ENCODE measurements around the gene CCNE1. TPM values are rescaled to one million over a fixed set of nuclear protein-coding genes. Genes with fewer than 3 reads are reported as not detected.

The CCNE1 gene
- total and polyA plus RNA-seq, 2 experiments from 2014 or later, result 26.1 to 38.3 TPM

- TF ChIP-seq ZNF114 (CRISPR knock-in tag; IDR thresholded peaks at IDR 0.05) (no peak), CTCF (conservative IDR thresholded peaks at IDR 0.05; ENCODE audit: low read depth in 2 of 2) (peak; percentile 70 to 71)
These were observed 39.9 kb upstream of the CCNE1 start for GRCh38 chr19:29771708-29772414.

GRCh38 chr19:29772696-29773095 is 39.1 kb upstream of the CCNE1 start:
- H3K27ac ChIP-seq (ENCODE audit: low read depth), result no peak overlapping the region
- Mint-ChIP-seq H3K4me3 (no peak overlapping the region), H3K9me3 (no peaks in the 10 kb centered on the region), H3K27ac (no peak overlapping the region), H3K36me3 (ENCODE audit: low read depth) (no peaks in the 10 kb centered on the region), H3K4me1 (peaks cover 16% of the 10 kb centered on the region), H3K27me3 (ENCODE audit: insufficient read depth, low read depth, poor library complexity) (peaks cover 18% of the 10 kb centered on the region)
- H2AFZ ChIP-seq, result no peak overlapping the region
- DNase-seq (ENCODE audit: low spot score) (no peak), ATAC-seq (no peak)
- no peak overlapping the region for H3K4me2 ChIP-seq
- no peaks in the 10 kb centered on the region for H3K4me1 ChIP-seq (ENCODE audit: insufficient read depth)
- H3K36me3 ChIP-seq (ENCODE audit: insufficient read depth), result no peaks in the 10 kb centered on the region
- H3K79me2 ChIP-seq (replicated peaks; ENCODE audit: insufficient read depth), result no peaks in the 10 kb centered on the region
- H3K27me3 ChIP-seq (ENCODE audit: insufficient read depth), result no peaks in the 10 kb centered on the region
- no peaks in the 10 kb centered on the region for H3K9me2 ChIP-seq (ENCODE audit: insufficient read depth)
- no peaks in the 10 kb centered on the region for H3F3A ChIP-seq (replicated peaks; ENCODE audit: low read depth)
- TF ChIP-seq JUNB (IDR thresholded peaks at IDR 0.05; ENCODE audit: unreplicated experiment) (no peak), CREB1 (CRISPR knock-in tag; IDR thresholded peaks at IDR 0.05; ENCODE audit: low read depth) (no peak), EZH2phosphoT487 (IDR thresholded peaks at IDR 0.05; ENCODE audit: unreplicated experiment) (no peak), ZNF462 (CRISPR knock-in tag; IDR thresholded peaks at IDR 0.05) (no peak), ZNF114 (CRISPR knock-in tag; IDR thresholded peaks at IDR 0.05) (no peak), ETS1 (IDR thresholded peaks at IDR 0.05) (no peak)
- no peak overlapping the region for H3K4me3 ChIP-seq
- no peaks in the 10 kb centered on the region for H4K20me1 ChIP-seq (replicated peaks; ENCODE audit: insufficient read depth)

More at GRCh38 chr19:29771708-29772414, 39.9 kb upstream of the CCNE1 start:
- H3K27me3 Mint-ChIP-seq (ENCODE audit: insufficient read depth, low read depth, poor library complexity), result peaks cover 18% of the 10 kb centered on the region
- H3K36me3 Mint-ChIP-seq (ENCODE audit: low read depth), result no peaks in the 10 kb centered on the region
- Histone ChIP-seq H4K20me1 (replicated peaks; ENCODE audit: insufficient read depth) (no peaks in the 10 kb centered on the region), H3K79me2 (replicated peaks; ENCODE audit: insufficient read depth) (no peaks in the 10 kb centered on the region), H3K27ac (ENCODE audit: low read depth) (no peak overlapping the region), H3K36me3 (ENCODE audit: insufficient read depth) (no peaks in the 10 kb centered on the region), H2AFZ (peak overlapping the region; percentile 94; the same call in 1 of the 2 replicates), H3K9me2 (ENCODE audit: insufficient read depth) (no peaks in the 10 kb centered on the region), H3K4me3 (no peak overlapping the region), H3K4me2 (no peak overlapping the region), H3K27me3 (ENCODE audit: insufficient read depth) (no peaks in the 10 kb centered on the region), H3F3A (replicated peaks; ENCODE audit: low read depth) (no peaks in the 10 kb centered on the region), H3K4me1 (ENCODE audit: insufficient read depth) (no peaks in the 10 kb centered on the region)
- H3K4me1 Mint-ChIP-seq, result peaks cover 16% of the 10 kb centered on the region
- H3K4me3 Mint-ChIP-seq, result no peak overlapping the region; the same call in 2 of the 3 replicates
- H3K9me3 Mint-ChIP-seq, result no peaks in the 10 kb centered on the region
- peak; percentile 86 for DNase-seq (ENCODE audit: low spot score)
- H3K27ac Mint-ChIP-seq, result peak overlapping the region; percentile 55; the same call in 1 of the 2 replicates
- ATAC-seq, result peak; percentile 94
